Measurements from ENCODE around the gene PRKACG. TPM values are rescaled to one million over a fixed set of nuclear protein-coding genes. Genes with fewer than 3 reads are reported as not detected.
"Not testable (repeated sequence)": the region's sequence is repeated elsewhere in the genome, so short reads cannot be mapped to it uniquely, and the experiment has no call there.

PRKACG gene
- total RNA-seq, 1 donor from 2014 or later: not detected

DNA sequence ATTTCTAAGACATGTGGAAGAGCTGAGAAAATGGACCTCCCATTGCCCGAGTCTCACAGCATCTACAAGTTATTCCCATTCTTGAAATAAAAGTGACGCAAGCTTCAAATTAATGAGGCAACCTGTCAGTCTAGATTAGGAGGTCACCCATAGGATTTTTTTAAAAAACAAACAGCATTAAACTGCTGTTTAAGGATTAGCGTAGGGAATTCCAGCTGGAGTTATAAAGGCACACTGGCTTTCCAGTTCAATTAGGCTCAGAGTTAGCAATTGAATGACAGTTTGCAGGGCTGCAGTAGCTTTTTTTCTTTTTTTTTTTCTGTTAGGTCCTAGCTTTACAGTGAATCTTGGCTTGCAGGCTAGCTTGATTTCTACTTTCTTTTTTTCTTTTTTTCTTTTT is 16.2 kb downstream of the PRKACG start:
- DNase-seq (ENCODE audit: low spot score, unreplicated experiment): no peak
- Mint-ChIP-seq H3K36me3 (ENCODE audit: insufficient read depth) (no peaks in the 10 kb centered on the region), H3K4me3 (ENCODE audit: low read depth) (no peak overlapping the region)

DNA sequence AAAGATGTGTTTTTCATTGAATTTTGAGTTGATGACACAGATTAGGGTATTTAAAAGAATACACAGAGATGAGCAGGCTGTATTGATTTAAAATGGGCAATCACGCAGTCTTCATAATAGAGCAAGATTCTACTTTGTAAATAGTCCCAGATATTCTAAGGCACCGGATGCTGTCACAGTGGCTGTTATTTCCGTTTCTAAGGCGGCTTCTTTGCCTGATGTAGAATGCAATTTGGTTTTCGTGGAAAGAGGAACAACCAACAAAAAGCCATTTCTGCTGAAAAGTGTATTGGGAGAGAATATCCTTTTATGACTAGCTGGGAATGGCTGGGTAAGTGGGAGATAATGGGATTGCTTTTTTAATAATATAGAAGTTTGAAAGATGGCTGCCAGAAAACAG is 17.5 kb downstream of the PRKACG start:
- H3K4me1 Mint-ChIP-seq (ENCODE audit: low read depth): peaks cover 2% of the 10 kb centered on the region
- no peaks in the 10 kb centered on the region for H3K9me3 Mint-ChIP-seq (ENCODE audit: low read depth)
- no peaks in the 10 kb centered on the region for H3K36me3 Mint-ChIP-seq (ENCODE audit: insufficient read depth)
- no peak overlapping the region for H3K4me3 Mint-ChIP-seq (ENCODE audit: low read depth)
- TF ChIP-seq, protein P1, sequence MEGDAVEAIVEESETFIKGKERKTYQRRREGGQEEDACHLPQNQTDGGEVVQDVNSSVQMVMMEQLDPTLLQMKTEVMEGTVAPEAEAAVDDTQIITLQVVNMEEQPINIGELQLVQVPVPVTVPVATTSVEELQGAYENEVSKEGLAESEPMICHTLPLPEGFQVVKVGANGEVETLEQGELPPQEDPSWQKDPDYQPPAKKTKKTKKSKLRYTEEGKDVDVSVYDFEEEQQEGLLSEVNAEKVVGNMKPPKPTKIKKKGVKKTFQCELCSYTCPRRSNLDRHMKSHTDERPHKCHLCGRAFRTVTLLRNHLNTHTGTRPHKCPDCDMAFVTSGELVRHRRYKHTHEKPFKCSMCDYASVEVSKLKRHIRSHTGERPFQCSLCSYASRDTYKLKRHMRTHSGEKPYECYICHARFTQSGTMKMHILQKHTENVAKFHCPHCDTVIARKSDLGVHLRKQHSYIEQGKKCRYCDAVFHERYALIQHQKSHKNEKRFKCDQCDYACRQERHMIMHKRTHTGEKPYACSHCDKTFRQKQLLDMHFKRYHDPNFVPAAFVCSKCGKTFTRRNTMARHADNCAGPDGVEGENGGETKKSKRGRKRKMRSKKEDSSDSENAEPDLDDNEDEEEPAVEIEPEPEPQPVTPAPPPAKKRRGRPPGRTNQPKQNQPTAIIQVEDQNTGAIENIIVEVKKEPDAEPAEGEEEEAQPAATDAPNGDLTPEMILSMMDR (IDR thresholded peaks at IDR 0.05; ENCODE audit: unreplicated experiment): no peak
- H3K27me3 Mint-ChIP-seq: peaks cover 6% of the 10 kb centered on the region
- H3K27ac Mint-ChIP-seq: no peak overlapping the region
- no peak for DNase-seq (ENCODE audit: low spot score, unreplicated experiment)

More for the DNA sequence above, 16.2 kb downstream of the PRKACG start:
- TF ChIP-seq, protein P1 (IDR thresholded peaks at IDR 0.05; ENCODE audit: unreplicated experiment): no peak
- no peak overlapping the region for H3K27ac Mint-ChIP-seq
- no peaks in the 10 kb centered on the region for H3K9me3 Mint-ChIP-seq (ENCODE audit: low read depth)
- peaks cover 2% of the 10 kb centered on the region for H3K4me1 Mint-ChIP-seq (ENCODE audit: low read depth)
- peaks cover 6% of the 10 kb centered on the region for H3K27me3 Mint-ChIP-seq

DNA sequence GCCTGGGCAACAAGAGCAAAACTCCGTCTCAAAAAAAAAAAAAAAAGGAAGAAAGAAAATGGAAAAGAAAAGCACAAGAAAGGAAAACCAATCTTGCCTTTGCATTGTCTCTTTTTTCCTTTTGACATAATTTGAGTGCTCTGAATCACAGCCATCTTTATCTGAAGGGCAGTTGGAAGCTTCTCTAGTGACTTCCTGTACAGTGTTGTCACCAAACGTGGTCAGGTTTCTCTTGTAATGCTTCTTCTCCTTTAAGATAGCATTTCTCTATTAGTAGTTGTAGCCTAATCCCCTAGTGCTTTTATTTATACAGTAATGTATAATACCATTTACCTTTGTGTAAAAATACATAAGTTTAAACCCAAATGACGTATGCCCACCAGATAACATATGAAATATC is 18.1 kb downstream of the PRKACG start:
- no peak for DNase-seq (ENCODE audit: low spot score, unreplicated experiment)
- Mint-ChIP-seq H3K4me1 (ENCODE audit: low read depth) (peaks cover 2% of the 10 kb centered on the region), H3K4me3 (ENCODE audit: low read depth) (no peak overlapping the region), H3K36me3 (ENCODE audit: insufficient read depth) (no peaks in the 10 kb centered on the region), H3K9me3 (ENCODE audit: low read depth) (no peaks in the 10 kb centered on the region), H3K27me3 (peaks cover 6% of the 10 kb centered on the region), H3K27ac (no peak overlapping the region)
- TF ChIP-seq, protein P1 (IDR thresholded peaks at IDR 0.05; ENCODE audit: unreplicated experiment): no peak

DNA sequence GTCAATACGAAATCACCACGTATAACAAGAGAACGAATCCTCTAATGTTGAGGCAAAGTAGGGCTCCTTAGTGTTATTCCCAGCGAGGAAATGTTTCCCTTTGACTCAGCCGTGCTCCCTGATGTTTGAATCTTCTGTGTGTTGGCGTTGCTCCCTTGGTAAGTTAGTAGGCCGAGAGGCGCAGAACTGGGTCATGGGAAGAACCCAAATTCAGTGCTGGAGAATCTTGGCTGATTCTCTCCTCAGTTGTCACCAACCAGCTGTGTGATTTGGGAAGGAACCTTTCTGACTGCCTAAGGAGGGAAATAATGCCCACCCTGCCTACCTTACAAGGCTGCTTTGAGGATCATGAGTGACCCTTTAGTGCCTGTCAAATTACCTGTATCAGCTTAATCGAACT is 22.5 kb downstream of the PRKACG start:
- DNase-seq (ENCODE audit: low spot score, unreplicated experiment): no peak
- Mint-ChIP-seq H3K4me3 (ENCODE audit: low read depth) (no peak overlapping the region), H3K27me3 (no peaks in the 10 kb centered on the region), H3K4me1 (ENCODE audit: low read depth) (peaks cover 2% of the 10 kb centered on the region), H3K9me3 (ENCODE audit: low read depth) (no peaks in the 10 kb centered on the region), H3K36me3 (ENCODE audit: insufficient read depth) (no peaks in the 10 kb centered on the region), H3K27ac (no peak overlapping the region)
- TF ChIP-seq, protein P1 (IDR thresholded peaks at IDR 0.05; ENCODE audit: unreplicated experiment): no peak

DNA sequence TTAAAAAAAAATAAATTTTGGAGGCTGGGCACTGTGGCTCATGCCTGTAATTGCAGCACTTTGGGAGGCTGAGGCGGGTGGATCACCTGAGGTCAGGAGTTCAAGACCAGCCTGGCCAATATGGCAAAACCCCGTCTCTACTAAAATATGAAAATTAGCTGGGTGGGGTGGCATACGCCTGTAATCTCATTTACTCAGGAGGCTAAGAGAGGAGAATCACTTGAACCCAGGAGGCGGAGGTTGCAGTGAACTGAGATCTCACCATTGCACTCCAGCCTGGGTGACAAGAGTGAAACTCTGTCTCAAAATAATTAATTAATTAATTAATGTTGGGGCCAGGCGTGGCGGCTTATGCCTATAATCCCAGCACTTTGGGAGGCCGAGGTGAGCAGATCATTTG is 27.0 kb downstream of the PRKACG start:
- H3K27me3 Mint-ChIP-seq; H3K27ac Mint-ChIP-seq; H3K9me3 Mint-ChIP-seq (ENCODE audit: low read depth); H3K4me3 Mint-ChIP-seq (ENCODE audit: low read depth); H3K4me1 Mint-ChIP-seq (ENCODE audit: low read depth); DNase-seq (ENCODE audit: low spot score, unreplicated experiment); H3K36me3 Mint-ChIP-seq (ENCODE audit: insufficient read depth): not testable (repeated sequence)

DNA sequence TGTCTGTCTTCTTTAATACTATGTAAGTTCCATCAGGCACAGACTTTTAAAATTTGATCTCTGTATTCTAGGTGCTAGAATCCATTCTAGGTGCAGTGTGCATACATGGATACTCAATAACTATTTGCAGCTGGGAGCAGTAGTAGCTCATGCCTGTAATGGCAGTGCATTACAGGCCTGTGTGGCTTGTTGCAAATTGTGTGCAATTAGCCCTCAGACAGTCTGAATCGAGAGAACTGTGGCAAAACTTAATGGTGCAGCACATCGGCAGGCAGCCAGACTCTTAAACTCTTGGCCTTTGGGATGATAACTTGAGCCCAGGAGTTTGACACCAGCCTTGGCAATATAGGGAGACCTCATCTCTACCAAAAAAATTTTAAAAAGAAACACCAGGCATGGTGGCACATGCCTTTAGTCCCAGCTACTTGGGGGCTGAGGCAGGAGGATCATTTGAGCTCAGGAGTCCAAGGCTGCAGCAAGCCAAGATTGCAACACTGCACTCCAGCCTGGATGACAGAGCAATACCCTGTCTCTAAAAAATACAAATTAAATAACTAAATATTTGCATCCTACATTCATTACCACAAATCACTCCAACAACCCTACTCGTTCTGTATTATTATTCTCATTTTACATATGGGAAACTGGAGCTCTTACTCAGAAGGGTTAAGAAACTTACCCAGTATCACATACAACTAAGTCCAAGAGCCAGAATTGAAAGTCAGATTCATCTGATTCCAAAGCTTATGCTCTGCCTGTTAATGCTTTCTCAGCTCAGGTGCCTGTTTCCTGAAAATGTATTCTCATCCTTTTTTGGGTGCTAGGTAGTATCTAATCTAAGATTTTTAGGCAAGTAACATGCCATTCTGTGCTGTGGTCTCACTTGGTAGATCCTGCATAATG is 30.1 kb downstream of the PRKACG start:
- H3K27me3 Mint-ChIP-seq: no peaks in the 10 kb centered on the region
- H3K4me1 Mint-ChIP-seq (ENCODE audit: low read depth): peaks cover 2% of the 10 kb centered on the region
- DNase-seq (ENCODE audit: low spot score, unreplicated experiment): no peak
- TF ChIP-seq, protein P1 (IDR thresholded peaks at IDR 0.05; ENCODE audit: unreplicated experiment): no peak
- no peaks in the 10 kb centered on the region for H3K9me3 Mint-ChIP-seq (ENCODE audit: low read depth)
- no peak overlapping the region for H3K4me3 Mint-ChIP-seq (ENCODE audit: low read depth)
- no peak overlapping the region for H3K27ac Mint-ChIP-seq
- no peaks in the 10 kb centered on the region for H3K36me3 Mint-ChIP-seq (ENCODE audit: insufficient read depth)
